Suppressor macrophage treated with lipopolysaccharide for 1 hour (primary cell): ENCODE data around the gene CACNA1A.
"Not testable (repeated sequence)": the region's sequence is repeated elsewhere in the genome, so short reads cannot be mapped to it uniquely, and the experiment has no call there.

Experiments
- DNase-seq, 3 donors: peaks; one replicate each; pipeline ENCODE4 v3.0.0-alpha.2; 2020 to 2022

The CACNA1A gene

DNA sequence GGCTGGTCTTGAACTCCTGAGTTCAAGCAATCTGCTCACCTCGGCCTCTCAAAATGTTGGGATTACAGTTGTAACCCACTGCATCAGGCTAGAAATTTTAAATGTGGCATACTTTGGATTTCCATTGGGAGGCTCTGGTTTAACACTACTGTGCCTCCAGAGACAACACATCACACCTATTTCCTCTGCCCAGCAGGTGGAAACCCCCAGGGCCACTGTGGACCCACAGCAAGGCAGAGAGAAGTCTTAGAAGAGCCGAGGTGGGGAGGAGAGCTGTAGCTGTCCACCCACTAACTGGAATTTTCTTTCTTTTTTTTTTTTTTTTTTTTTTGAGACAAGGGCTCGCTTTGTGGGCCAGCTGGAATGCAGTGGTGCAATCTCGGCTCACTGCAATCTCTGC, 316.7 kb downstream of the CACNA1A start:
- no peak for DNase-seq

- no peak for DNase-seq
These were observed 318.9 kb downstream of the CACNA1A start for GRCh38 chr19:13187419-13187818.

DNA sequence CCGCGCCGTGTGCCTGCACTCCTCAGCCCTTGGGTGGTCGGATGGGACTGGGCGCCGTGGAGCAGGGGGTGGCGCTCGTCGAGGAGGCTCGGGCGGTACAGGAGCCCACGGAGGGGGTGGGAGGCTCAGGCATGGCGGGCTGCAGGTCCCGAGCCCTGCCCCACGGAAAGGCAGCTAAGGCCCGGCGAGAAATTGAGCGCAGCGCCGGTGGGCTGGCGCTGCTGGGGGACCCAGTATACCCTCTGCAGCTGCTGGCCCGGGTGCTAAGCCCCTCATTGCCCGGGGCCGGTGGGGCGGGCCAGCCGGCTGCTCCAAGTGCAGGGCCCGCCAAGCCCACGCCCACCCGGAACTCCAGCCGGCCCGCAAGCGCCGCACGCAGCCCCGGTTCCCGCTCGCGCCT, 319.6 kb downstream of the CACNA1A start:
- not testable (repeated sequence) for DNase-seq

GRCh38 chr19:13185763-13186657, 320.3 kb downstream of the CACNA1A start:
- DNase-seq, result not testable (repeated sequence)

GRCh38 chr19:13184926-13185325, 321.4 kb downstream of the CACNA1A start:
- DNase-seq, result not testable (repeated sequence)

- DNase-seq, result peak; percentile 50 to 61 (median 51)
These were observed 324.4 kb downstream of the CACNA1A start for GRCh38 chr19:13181747-13182388.

DNA sequence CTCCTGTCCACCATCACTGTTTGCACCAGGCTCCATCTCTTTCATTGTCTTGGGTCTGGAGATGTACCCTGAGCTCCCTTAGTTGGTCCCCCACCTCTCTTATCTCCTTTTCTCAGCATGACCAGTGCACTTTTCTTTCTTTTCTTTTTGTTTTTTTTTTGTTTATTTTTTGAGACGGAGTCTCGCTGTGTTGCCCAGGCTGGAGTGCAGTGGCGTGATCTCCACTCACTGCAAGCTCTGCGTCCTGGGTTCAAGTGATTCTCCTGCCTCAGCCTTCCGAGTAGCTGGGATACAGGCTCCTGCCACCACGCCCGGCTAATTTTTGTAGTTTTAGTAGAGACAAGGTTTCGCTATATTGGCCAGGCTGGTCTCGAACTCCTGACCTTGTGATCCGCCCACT, 328.0 kb downstream of the CACNA1A start:
- DNase-seq, result not testable (repeated sequence)

DNA sequence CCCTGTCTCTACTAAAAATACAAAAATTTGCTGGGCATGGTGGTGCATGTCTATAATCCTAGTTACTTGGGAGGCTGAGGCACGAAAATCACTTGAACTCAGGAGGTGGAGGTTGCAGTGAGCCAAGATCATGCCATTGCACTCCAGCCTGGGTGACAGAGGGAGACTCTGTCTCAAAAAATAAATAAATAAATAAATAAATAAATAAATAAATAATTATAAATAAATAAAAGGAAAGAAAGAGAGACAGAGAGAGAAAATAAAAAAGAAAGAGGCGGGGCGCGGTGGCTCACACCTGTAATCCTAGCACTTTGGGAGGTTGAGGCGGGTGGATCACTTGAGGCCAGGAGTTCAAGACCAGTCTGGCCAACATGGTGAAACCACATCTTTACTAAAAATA, 328.7 kb downstream of the CACNA1A start:
- not testable (repeated sequence) for DNase-seq

GRCh38 chr19:13176345-13176744, 329.9 kb downstream of the CACNA1A start:
- DNase-seq, result no peak

DNA sequence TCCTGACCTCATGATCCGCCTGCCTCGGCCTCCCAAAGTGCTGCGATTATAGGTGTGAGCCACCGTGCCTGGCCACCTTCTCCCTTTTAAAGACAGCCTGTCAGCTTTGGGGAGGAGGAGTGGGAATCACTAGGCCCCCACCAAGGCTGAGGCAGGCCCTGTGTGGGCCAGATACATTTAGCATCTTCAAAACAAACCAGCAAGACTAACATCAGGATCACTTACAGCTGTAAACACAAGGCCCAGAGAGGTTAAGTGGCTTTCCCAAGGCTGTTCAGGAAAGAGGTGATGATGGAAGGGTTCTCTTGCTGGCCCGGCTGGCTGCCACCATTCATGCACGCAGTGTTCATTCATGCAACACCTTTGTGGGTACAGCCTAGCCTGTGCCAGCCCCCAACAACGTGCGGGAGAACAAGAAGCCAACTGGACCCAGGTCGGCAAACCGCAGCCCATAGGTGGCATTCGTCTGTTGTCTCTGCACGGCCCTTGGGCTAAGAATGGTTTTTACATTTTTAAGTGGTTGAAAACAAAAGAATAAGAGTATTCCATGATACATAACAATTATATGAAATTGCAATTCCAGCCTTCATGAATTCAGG, 333.0 kb downstream of the CACNA1A start:
- DNase-seq, result no peak

DNA sequence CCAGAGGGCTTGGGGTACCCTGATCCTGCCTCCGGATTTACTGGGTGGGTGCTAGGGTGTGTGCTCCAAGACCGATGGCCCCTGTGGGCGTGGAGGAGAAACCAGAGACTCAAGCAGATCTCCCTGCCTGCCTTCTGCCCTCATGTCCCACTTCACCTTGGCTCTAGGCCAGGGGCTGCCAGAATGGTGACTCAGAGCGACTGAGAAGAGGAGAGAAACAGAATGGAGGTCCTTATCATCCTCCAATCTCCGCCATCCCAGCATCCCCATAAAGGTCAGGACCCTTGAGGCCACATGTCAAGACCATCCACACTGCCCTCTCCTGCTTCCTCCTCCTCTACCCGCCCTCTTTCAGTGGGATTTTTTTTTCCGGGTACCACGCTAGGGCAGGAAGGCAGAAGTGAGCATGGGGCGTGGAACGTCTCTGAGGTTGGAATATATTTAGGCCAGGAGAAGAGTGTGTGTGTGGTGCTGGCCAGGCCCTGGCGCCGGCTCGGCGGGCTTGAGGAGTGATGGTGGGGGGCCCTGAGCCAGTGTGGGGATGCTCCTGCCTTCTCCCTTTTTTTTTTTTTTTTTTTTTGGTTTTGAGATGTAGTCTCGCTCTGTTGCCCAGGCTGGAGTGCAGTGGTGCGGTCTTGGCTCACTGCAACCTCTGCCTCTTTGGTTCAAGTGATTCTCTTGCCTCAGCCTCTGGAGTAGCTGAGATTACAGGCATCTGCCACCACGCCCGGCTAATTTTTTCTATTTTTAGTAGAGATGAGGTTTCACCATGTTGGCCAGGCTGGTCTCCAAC, 333.7 kb downstream of the CACNA1A start:
- peak; percentile 78 to 86 (median 83) for DNase-seq

GRCh38 chr19:13171146-13171545, 335.1 kb downstream of the CACNA1A start:
- no peak for DNase-seq

GRCh38 chr19:13169769-13170168, 336.5 kb downstream of the CACNA1A start:
- DNase-seq, result peak in 2 of 3 donors; percentile 20 to 33

- DNase-seq, result not testable (repeated sequence)
These were observed 340.1 kb downstream of the CACNA1A start for GRCh38 chr19:13166151-13166550.

- no peak for DNase-seq
These were observed 340.9 kb downstream of the CACNA1A start for GRCh38 chr19:13165162-13165997.

GRCh38 chr19:13164343-13165161, 341.7 kb downstream of the CACNA1A start:
- no peak for DNase-seq

DNA sequence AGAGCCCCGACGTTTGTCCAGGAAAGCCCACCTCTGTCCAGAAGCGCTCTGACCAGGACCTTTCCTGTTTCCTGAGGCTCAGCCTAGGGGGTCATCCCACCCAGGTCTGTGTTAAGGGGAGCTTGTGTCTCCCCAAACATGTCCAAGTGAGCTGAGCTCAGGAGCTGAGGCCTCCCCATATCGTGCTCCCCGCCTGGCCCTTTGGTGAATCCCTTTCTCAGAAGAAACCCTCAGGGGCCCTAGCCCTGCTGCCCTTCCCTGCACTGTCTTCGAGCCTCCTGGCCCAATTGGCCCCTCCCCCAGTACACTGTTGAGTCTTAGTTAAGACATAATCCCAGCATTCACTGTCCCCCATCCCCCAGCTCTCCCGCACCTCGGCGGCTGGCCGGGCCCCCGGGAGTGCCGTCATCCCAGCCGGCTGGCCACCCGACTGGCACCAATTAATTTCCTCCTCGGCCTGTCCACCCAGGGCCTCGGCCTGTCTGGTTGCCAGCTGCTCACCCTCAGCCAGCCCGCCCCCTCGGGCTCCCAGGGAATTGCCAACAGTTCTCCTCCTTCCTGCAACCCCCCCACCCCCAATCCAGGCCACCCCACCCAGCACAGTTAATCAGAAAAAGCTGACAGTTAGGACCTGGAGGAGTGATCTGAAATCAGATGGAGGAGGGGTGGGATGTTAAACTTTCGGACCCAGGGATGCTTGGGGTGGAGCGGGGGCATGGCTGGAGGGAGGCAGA, 342.5 kb downstream of the CACNA1A start:
- peak in 2 of 3 donors; percentile 58 to 63 for DNase-seq

DNA sequence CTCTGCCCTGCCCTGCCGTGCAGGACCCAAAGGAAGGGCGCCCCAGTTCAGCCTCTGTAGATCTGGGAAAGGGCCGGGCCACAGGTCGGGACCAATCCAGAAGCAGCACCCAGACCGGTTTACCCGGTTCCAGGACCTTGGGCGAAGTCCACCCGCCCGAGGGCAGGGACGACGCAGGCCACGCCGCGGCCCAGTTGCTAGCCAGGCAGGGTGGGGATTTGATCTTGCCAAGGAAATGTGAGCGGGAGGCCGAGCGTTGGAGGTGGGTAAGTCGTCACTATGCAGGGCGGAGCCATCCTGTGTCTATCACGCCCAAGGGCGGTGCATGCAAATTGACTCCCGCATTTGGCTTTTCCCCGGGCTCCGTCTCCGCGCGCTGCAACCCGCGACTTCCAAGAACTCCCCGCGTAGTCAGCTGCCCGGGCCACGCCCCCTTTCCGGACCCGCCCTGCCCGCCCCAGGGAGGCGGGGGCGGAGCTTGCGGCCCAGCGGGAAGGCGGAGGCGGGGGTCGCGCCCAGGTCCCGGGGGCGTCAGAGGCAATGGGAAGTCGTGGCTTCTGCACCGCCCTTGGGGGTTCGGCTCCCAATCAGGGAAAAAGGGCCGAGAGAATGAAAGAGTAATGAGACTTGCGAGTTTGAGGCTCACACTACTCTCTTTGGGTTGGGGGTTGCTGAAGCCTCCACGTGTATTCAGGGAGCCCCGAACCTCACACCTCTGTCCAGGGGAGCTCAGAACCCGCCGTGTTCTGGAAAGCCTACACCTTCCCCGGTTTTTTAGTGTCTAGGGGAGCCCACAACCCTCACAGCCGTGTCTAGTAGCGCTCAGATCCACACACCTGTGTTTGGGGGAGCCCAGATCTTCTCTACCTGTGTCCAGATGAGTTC, 343.3 kb downstream of the CACNA1A start:
- DNase-seq, result peak; percentile 94 to 97 (median 96)

- peak; percentile 73 to 77 (median 75) for DNase-seq
These were observed 345.7 kb downstream of the CACNA1A start for GRCh38 chr19:13160557-13160956.
